Heart left ventricle (tissue), 13 donors: Measurements from ENCODE around the gene METTL24.

Experiments
- CTCF ChIP-seq, 12 donors: fragments of 200-600 bp; sonication (generic) in 4 of 12; IDR thresholded peaks; one replicate each; pipeline versions ENCODE4 v1.5.0 to v1.8.0; 2018 to 2022; ENCODE audit warnings: antibody characterized with exemption in 12 of 12, mild to moderate bottlenecking in 5 of 12
- POLR2A ChIP-seq, 2 donors: fragments of 450-650 bp; IDR thresholded peaks; one replicate each; pipeline ENCODE4 v1.6.1; 2017; ENCODE audit warnings: antibody characterized with exemption in 2 of 2, mild to moderate bottlenecking in 2 of 2, moderate library complexity in 2 of 2
- donor health status: ischemic (EF 13 %, LVEDD 7.1; RV severe dilation, severe dysfunction).
- donor health status: DM: no; HTN: yes; CAD: no.
- donor health status: DM: no; HTN: no; CAD: no.
- donor health status: ischemic (EF 25% LVEDD 6.9; RV normal size, moderate dysfunction).
- donor health status: ischemic (EF 25% LVEDD 5.7; RV mildly dilated, moderate dysfunction).
- donor health status: ischemic (EF 35%, LVEDD 5.7; RV mildly dilated, moderate dysfunction).
- donor health status: nonischemic (EF 11% LVEDD 7.7; RV severe dilation, severe dysfunction).
- donor health status: DM: yes; HTN: yes; CAD: no.
- donor health status: PGD.
- donor health status: ischemic (EF 29% LVEDD 5.4; RV normal size, mild dysfunction).
- donor health status: nonischemic (EF 23%, LVEDD 6.1; RV moderate dilation, normal function).

GRCh38 chr6:110295451-110296165 is 62.5 kb downstream of the METTL24 start:
- TF ChIP-seq CTCF (IDR thresholded peaks at IDR 0.05) (no peak), POLR2A (IDR thresholded peaks at IDR 0.05) (no peak)
